OCI-LY3 (cell line): ENCODE data around the gene LILRB5.
"Not testable (repeated sequence)": the region's sequence is repeated elsewhere in the genome, so short reads cannot be mapped to it uniquely, and the experiment has no call there.

Experiments
- EZH2phosphoT487 ChIP-seq: fragments of 200-600 bp; shearing (Covaris generic); IDR thresholded peaks from 2 replicates; pipeline ENCODE4 v1.6.1; 2018; ENCODE audit warnings: antibody characterized with exemption, mixed run types, low read depth
- TF ChIP-seq, protein P1 (sequence below): fragments of 200-600, 300-600 bp; sonication (generic); IDR thresholded peaks from 2 replicates; pipeline ENCODE4 v1.5.1; 2014; ENCODE audit warnings: antibody characterized with exemption, low read length, low read depth

- TF ChIP-seq, protein P1, sequence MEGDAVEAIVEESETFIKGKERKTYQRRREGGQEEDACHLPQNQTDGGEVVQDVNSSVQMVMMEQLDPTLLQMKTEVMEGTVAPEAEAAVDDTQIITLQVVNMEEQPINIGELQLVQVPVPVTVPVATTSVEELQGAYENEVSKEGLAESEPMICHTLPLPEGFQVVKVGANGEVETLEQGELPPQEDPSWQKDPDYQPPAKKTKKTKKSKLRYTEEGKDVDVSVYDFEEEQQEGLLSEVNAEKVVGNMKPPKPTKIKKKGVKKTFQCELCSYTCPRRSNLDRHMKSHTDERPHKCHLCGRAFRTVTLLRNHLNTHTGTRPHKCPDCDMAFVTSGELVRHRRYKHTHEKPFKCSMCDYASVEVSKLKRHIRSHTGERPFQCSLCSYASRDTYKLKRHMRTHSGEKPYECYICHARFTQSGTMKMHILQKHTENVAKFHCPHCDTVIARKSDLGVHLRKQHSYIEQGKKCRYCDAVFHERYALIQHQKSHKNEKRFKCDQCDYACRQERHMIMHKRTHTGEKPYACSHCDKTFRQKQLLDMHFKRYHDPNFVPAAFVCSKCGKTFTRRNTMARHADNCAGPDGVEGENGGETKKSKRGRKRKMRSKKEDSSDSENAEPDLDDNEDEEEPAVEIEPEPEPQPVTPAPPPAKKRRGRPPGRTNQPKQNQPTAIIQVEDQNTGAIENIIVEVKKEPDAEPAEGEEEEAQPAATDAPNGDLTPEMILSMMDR: not testable (repeated sequence)
- not testable (repeated sequence) for TF ChIP-seq EZH2phosphoT487
Observed at GRCh38 chr19:54239491-54240371, 17.3 kb downstream of the LILRB5 start.
